Measurements from ENCODE around the gene MIEF2. TPM values are rescaled to one million over a fixed set of nuclear protein-coding genes. Genes with fewer than 3 reads are reported as not detected.

MIEF2 gene
- total RNA-seq, 2 experiments from 2014 or later = 14.0 to 14.7 TPM

- H3K4me3 Mint-ChIP-seq = no peak overlapping the region
- H3K27me3 Mint-ChIP-seq = no peaks in the 10 kb centered on the region
- DNase-seq = no peak
- no peaks in the 10 kb centered on the region for H3K9me3 Mint-ChIP-seq
- peaks cover 6% of the 10 kb centered on the region for H3K36me3 Mint-ChIP-seq
- POLR2A ChIA-PET = no interaction called here
- H3K4me1 Mint-ChIP-seq = peaks cover 1% of the 10 kb centered on the region
- no peak for ATAC-seq (ENCODE audit: low read depth)
- H3K27ac Mint-ChIP-seq = no peak overlapping the region
Measured at GRCh38 chr17:18245038-18245776, 15.3 kb upstream of the MIEF2 start.

GRCh38 chr17:18246109-18246725 lies 14.2 kb upstream of the MIEF2 start:
- Mint-ChIP-seq H3K4me3 (no peak overlapping the region), H3K4me1 (peaks cover 1% of the 10 kb centered on the region), H3K36me3 (peaks cover 6% of the 10 kb centered on the region), H3K27me3 (no peaks in the 10 kb centered on the region), H3K9me3 (no peaks in the 10 kb centered on the region), H3K27ac (no peak overlapping the region)
- DNase-seq (no peak), ATAC-seq (ENCODE audit: low read depth) (no peak)
- POLR2A ChIA-PET = no interaction called here

GRCh38 chr17:18246880-18247612 lies 13.4 kb upstream of the MIEF2 start:
- Mint-ChIP-seq H3K36me3 (peaks cover 8% of the 10 kb centered on the region), H3K9me3 (no peaks in the 10 kb centered on the region), H3K27me3 (no peaks in the 10 kb centered on the region), H3K4me1 (peaks cover 1% of the 10 kb centered on the region), H3K27ac (no peak overlapping the region), H3K4me3 (no peak overlapping the region)
- POLR2A ChIA-PET = interaction anchor here (1.7 kb wide), 1 partner anchor 24 kb away, joined by 3 read pairs; no protein-coding TSS in a partner anchor
- DNase-seq (no peak), ATAC-seq (ENCODE audit: low read depth) (no peak)

GRCh38 chr17:18247613-18248001 lies 12.9 kb upstream of the MIEF2 start:
- Mint-ChIP-seq H3K9me3 (no peaks in the 10 kb centered on the region), H3K36me3 (peaks cover 8% of the 10 kb centered on the region), H3K4me1 (peaks cover 1% of the 10 kb centered on the region), H3K27me3 (no peaks in the 10 kb centered on the region), H3K4me3 (no peak overlapping the region), H3K27ac (no peak overlapping the region)
- POLR2A ChIA-PET = interaction anchor here (1.7 kb wide), 1 partner anchor 24 kb away, joined by 3 read pairs; no protein-coding TSS in a partner anchor
- no peak for DNase-seq
- no peak for ATAC-seq (ENCODE audit: low read depth)

- Mint-ChIP-seq H3K9me3 (no peaks in the 10 kb centered on the region), H3K27ac (no peak overlapping the region), H3K36me3 (peaks cover 8% of the 10 kb centered on the region), H3K4me3 (no peak overlapping the region), H3K27me3 (no peaks in the 10 kb centered on the region), H3K4me1 (peaks cover 1% of the 10 kb centered on the region)
- POLR2A ChIA-PET = interaction anchor here (1.7 kb wide), 1 partner anchor 25 kb away, joined by 3 read pairs; no protein-coding TSS in a partner anchor
- ATAC-seq (ENCODE audit: low read depth) (peak; percentile 73), DNase-seq (peak; percentile 69)
Measured at GRCh38 chr17:18248300-18248731, 12.1 kb upstream of the MIEF2 start.

- Mint-ChIP-seq H3K27ac (peak overlapping the region; percentile 38), H3K4me3 (no peak overlapping the region), H3K4me1 (peaks cover 1% of the 10 kb centered on the region), H3K36me3 (peaks cover 8% of the 10 kb centered on the region), H3K9me3 (no peaks in the 10 kb centered on the region), H3K27me3 (no peaks in the 10 kb centered on the region)
- ATAC-seq (ENCODE audit: low read depth) (no peak), DNase-seq (no peak)
- POLR2A ChIA-PET = interaction anchor here (1.7 kb wide), 1 partner anchor 25 kb away, joined by 3 read pairs; no protein-coding TSS in a partner anchor
Measured at GRCh38 chr17:18248811-18249210, 11.7 kb upstream of the MIEF2 start.

- H3K36me3 Mint-ChIP-seq = peaks cover 7% of the 10 kb centered on the region
- DNase-seq = no peak
- H3K9me3 Mint-ChIP-seq = no peaks in the 10 kb centered on the region
- ATAC-seq (ENCODE audit: low read depth) = no peak
- peaks cover 1% of the 10 kb centered on the region for H3K4me1 Mint-ChIP-seq
- POLR2A ChIA-PET = interaction anchor here (0.8 to 1.1 kb wide), 2 partner anchors 13 to 64 kb away, joined by 3 read pairs; partner anchors contain the start of genes SMCR8 and TOP3A
- no peak overlapping the region for H3K4me3 Mint-ChIP-seq
- no peaks in the 10 kb centered on the region for H3K27me3 Mint-ChIP-seq
- peak overlapping the region; percentile 34 for H3K27ac Mint-ChIP-seq
Measured at GRCh38 chr17:18250259-18250658, 10.2 kb upstream of the MIEF2 start.

GRCh38 chr17:18250708-18251107 lies 9.8 kb upstream of the MIEF2 start:
- no peaks in the 10 kb centered on the region for H3K4me1 Mint-ChIP-seq
- DNase-seq = no peak
- H3K36me3 Mint-ChIP-seq = peaks cover 4% of the 10 kb centered on the region
- no peak for ATAC-seq (ENCODE audit: low read depth)
- H3K4me3 Mint-ChIP-seq = no peak overlapping the region
- no peaks in the 10 kb centered on the region for H3K27me3 Mint-ChIP-seq
- H3K9me3 Mint-ChIP-seq = no peaks in the 10 kb centered on the region
- H3K27ac Mint-ChIP-seq = no peak overlapping the region
- POLR2A ChIA-PET = interaction anchor here (0.8 kb wide), 1 partner anchor 64 kb away, joined by 3 read pairs; the partner anchor contains the start of genes SMCR8 and TOP3A

- ATAC-seq (ENCODE audit: low read depth) (no peak), DNase-seq (no peak)
- POLR2A ChIA-PET = no interaction called here
- no peak overlapping the region for H3K27ac Mint-ChIP-seq
- peaks cover 4% of the 10 kb centered on the region for H3K36me3 Mint-ChIP-seq
- H3K4me1 Mint-ChIP-seq = peaks cover 4% of the 10 kb centered on the region
- no peak overlapping the region for H3K4me3 Mint-ChIP-seq
- no peaks in the 10 kb centered on the region for H3K9me3 Mint-ChIP-seq
- H3K27me3 Mint-ChIP-seq = no peaks in the 10 kb centered on the region
Measured at GRCh38 chr17:18251204-18251603, 9.3 kb upstream of the MIEF2 start.

GRCh38 chr17:18252160-18252559 lies 8.3 kb upstream of the MIEF2 start:
- Mint-ChIP-seq H3K27ac (no peak overlapping the region), H3K27me3 (no peaks in the 10 kb centered on the region), H3K4me1 (peaks cover 8% of the 10 kb centered on the region), H3K4me3 (no peak overlapping the region), H3K9me3 (no peaks in the 10 kb centered on the region), H3K36me3 (peaks cover 4% of the 10 kb centered on the region)
- POLR2A ChIA-PET = no interaction called here
- DNase-seq (no peak), ATAC-seq (ENCODE audit: low read depth) (no peak)

- no peaks in the 10 kb centered on the region for H3K27me3 Mint-ChIP-seq
- peaks cover 13% of the 10 kb centered on the region for H3K4me1 Mint-ChIP-seq
- DNase-seq (no peak), ATAC-seq (ENCODE audit: low read depth) (no peak)
- no peak overlapping the region for H3K4me3 Mint-ChIP-seq
- POLR2A ChIA-PET = interaction anchor here (0.6 kb wide), 1 partner anchor 8 kb away, joined by 3 read pairs; no protein-coding TSS in a partner anchor
- no peak overlapping the region for H3K27ac Mint-ChIP-seq
- no peaks in the 10 kb centered on the region for H3K9me3 Mint-ChIP-seq
- peaks cover 5% of the 10 kb centered on the region for H3K36me3 Mint-ChIP-seq
Measured at GRCh38 chr17:18253187-18253884, 7.1 kb upstream of the MIEF2 start.

GRCh38 chr17:18253947-18254821 lies 6.3 kb upstream of the MIEF2 start:
- peaks cover 15% of the 10 kb centered on the region for H3K4me1 Mint-ChIP-seq
- ATAC-seq (ENCODE audit: low read depth) = no peak
- DNase-seq = no peak
- no peak overlapping the region for H3K27ac Mint-ChIP-seq
- H3K4me3 Mint-ChIP-seq = no peak overlapping the region
- no peaks in the 10 kb centered on the region for H3K9me3 Mint-ChIP-seq
- peaks cover 5% of the 10 kb centered on the region for H3K36me3 Mint-ChIP-seq
- POLR2A ChIA-PET = no interaction called here
- H3K27me3 Mint-ChIP-seq = no peaks in the 10 kb centered on the region
